Measurements from ENCODE around the gene CXCL8.

Gene CXCL8

GRCh38 chr4:73743795-73744194, 3.4 kb downstream of the CXCL8 start:
- H3K9me3 ChIP-seq (ENCODE audit: control insufficient read depth, low read length) = no peaks in the 10 kb centered on the region
- H3K4me1 ChIP-seq (ENCODE audit: control insufficient read depth, insufficient read depth, low read length, poor library complexity, severe bottlenecking) = no peaks in the 10 kb centered on the region
- no peaks in the 10 kb centered on the region for H3K36me3 ChIP-seq (ENCODE audit: control insufficient read depth, insufficient read depth, low read length)
- H3K27ac ChIP-seq (ENCODE audit: low read depth, low read length, severe bottlenecking) = no peak overlapping the region
- 90% methylated on average over 2 of the region's 3 CpGs for WGBS, 2 experiments (ENCODE audit: insufficient coverage in 2 of 2)
- no peak overlapping the region for H3K4me3 ChIP-seq (ENCODE audit: extremely low read depth, insufficient read depth, low read length, poor library complexity, severe bottlenecking)

GRCh38 chr4:73744203-73744602, 3.8 kb downstream of the CXCL8 start:
- no peaks in the 10 kb centered on the region for H3K36me3 ChIP-seq (ENCODE audit: control insufficient read depth, insufficient read depth, low read length)
- WGBS, 2 experiments (ENCODE audit: insufficient coverage in 2 of 2) = 81 to 89% methylated on average over 2 of the region's 5 CpGs
- no peak overlapping the region for H3K27ac ChIP-seq (ENCODE audit: low read depth, low read length, severe bottlenecking)
- no peaks in the 10 kb centered on the region for H3K9me3 ChIP-seq (ENCODE audit: control insufficient read depth, low read length)
- H3K4me3 ChIP-seq (ENCODE audit: extremely low read depth, insufficient read depth, low read length, poor library complexity, severe bottlenecking) = no peak overlapping the region
- H3K4me1 ChIP-seq (ENCODE audit: control insufficient read depth, insufficient read depth, low read length, poor library complexity, severe bottlenecking) = no peaks in the 10 kb centered on the region

DNA sequence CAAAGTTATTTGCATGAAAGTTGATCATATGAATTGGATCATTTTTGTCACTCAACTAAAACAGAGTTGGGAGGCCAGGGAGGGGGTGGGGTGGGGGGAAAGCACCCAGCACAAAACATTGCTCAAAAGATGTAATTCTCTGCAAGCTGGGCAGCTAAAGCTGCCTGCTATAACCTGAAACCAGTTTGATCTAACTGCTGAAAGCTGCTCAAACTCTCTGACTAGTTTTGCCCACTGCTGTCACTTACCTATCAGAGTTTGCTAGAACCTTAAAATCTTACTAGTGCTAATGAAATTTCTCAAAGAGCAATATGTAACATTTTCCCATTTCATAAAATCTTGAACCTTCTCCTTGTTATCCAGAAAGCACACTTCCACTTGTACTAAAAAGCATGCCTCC, 10.4 kb downstream of the CXCL8 start:
- H3K27ac ChIP-seq (ENCODE audit: low read depth, low read length, severe bottlenecking) = no peak overlapping the region
- H3K36me3 ChIP-seq (ENCODE audit: control insufficient read depth, insufficient read depth, low read length) = no peaks in the 10 kb centered on the region
- H3K9me3 ChIP-seq (ENCODE audit: control insufficient read depth, low read length) = no peaks in the 10 kb centered on the region
- H3K4me1 ChIP-seq (ENCODE audit: control insufficient read depth, insufficient read depth, low read length, poor library complexity, severe bottlenecking) = no peaks in the 10 kb centered on the region
- H3K4me3 ChIP-seq (ENCODE audit: extremely low read depth, insufficient read depth, low read length, poor library complexity, severe bottlenecking) = no peak overlapping the region

GRCh38 chr4:73751166-73751565, 10.8 kb downstream of the CXCL8 start:
- 36 to 59% methylated on average over 1 to 2 of the region's 2 CpGs for WGBS, 2 experiments (ENCODE audit: insufficient coverage in 2 of 2)
- Histone ChIP-seq H3K36me3 (ENCODE audit: control insufficient read depth, insufficient read depth, low read length) (no peaks in the 10 kb centered on the region), H3K4me3 (ENCODE audit: extremely low read depth, insufficient read depth, low read length, poor library complexity, severe bottlenecking) (no peak overlapping the region), H3K27ac (ENCODE audit: low read depth, low read length, severe bottlenecking) (no peak overlapping the region), H3K9me3 (ENCODE audit: control insufficient read depth, low read length) (no peaks in the 10 kb centered on the region), H3K4me1 (ENCODE audit: control insufficient read depth, insufficient read depth, low read length, poor library complexity, severe bottlenecking) (no peaks in the 10 kb centered on the region)

DNA sequence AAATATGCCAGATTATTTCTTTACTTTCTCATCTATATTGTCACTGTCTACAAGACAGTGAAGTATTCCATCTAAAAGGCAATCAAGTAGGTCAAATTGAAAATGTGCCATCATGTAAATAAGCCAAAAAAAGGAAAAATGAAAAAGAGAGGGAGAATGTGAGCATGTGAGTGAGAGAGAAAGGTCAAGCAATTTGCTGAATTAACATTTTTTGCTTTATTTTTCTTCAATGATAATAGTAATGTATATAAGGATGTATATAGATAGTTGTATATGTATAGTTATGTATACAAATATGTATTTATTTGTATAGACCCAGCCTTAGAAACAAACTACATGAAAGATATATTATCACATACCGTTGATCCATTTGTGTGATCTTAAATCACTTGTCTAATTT, 11.5 kb downstream of the CXCL8 start:
- Histone ChIP-seq H3K4me1 (ENCODE audit: control insufficient read depth, insufficient read depth, low read length, poor library complexity, severe bottlenecking) (no peaks in the 10 kb centered on the region), H3K9me3 (ENCODE audit: control insufficient read depth, low read length) (no peaks in the 10 kb centered on the region)
- WGBS, 2 experiments (ENCODE audit: insufficient coverage in 2 of 2) = no CpG with 5 or more reads among the region's 1 CpG

DNA sequence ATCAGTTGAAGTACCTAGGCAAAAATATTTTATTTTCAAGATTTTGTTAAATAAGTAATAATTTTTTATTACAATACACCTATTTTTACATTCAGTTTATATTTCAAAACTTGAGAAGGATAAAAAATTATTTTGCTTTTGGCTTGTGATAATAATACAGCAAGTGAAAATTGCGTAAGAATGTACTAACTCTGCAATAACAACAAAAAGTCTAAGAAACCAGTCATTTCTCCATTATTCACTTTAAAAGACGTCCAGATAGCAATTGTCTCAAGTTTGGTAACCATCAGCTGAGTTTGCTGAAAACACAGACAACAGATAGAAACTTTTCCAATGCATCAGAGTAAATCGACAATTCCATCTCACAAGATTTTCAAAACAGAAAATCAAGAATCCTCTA, 12.1 kb downstream of the CXCL8 start:
- WGBS, 2 experiments (ENCODE audit: insufficient coverage in 2 of 2) = 71 to 81% methylated on average over 1 to 2 of the region's 3 CpGs
- Histone ChIP-seq H3K4me3 (ENCODE audit: extremely low read depth, insufficient read depth, low read length, poor library complexity, severe bottlenecking) (no peak overlapping the region), H3K27ac (ENCODE audit: low read depth, low read length, severe bottlenecking) (no peak overlapping the region)

More for the DNA sequence above, 11.5 kb downstream of the CXCL8 start:
- no peaks in the 10 kb centered on the region for H3K36me3 ChIP-seq (ENCODE audit: control insufficient read depth, insufficient read depth, low read length)
- H3K27ac ChIP-seq (ENCODE audit: low read depth, low read length, severe bottlenecking) = no peak overlapping the region
- H3K4me3 ChIP-seq (ENCODE audit: extremely low read depth, insufficient read depth, low read length, poor library complexity, severe bottlenecking) = no peak overlapping the region

DNA sequence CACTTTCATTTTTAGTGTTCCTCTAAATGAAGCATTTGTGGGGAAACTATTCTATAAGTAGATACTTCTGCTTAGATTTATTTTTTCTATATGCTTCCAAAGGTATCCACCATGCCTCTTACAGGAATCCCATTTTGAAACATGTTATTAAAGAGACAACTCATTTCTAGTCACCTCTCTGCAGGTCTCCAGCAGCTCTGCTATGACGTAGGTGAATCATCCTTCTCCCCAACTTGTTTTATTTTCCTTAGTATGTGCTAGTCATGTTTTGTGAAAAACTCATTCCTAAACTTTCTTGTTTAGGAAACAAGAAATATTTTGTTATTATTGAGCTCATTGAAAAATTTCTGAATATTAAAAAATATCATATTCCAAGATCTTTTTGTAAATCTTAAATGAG, 12.8 kb downstream of the CXCL8 start:
- H3K4me1 ChIP-seq (ENCODE audit: control insufficient read depth, insufficient read depth, low read length, poor library complexity, severe bottlenecking) = no peaks in the 10 kb centered on the region
- no peaks in the 10 kb centered on the region for H3K36me3 ChIP-seq (ENCODE audit: control insufficient read depth, insufficient read depth, low read length)
- H3K4me3 ChIP-seq (ENCODE audit: extremely low read depth, insufficient read depth, low read length, poor library complexity, severe bottlenecking) = no peak overlapping the region
- WGBS, 2 experiments (ENCODE audit: insufficient coverage in 2 of 2) = no CpG with 5 or more reads among the region's 1 CpG
- no peak overlapping the region for H3K27ac ChIP-seq (ENCODE audit: low read depth, low read length, severe bottlenecking)
- H3K9me3 ChIP-seq (ENCODE audit: control insufficient read depth, low read length) = no peaks in the 10 kb centered on the region

More for the DNA sequence above, 12.1 kb downstream of the CXCL8 start:
- Histone ChIP-seq H3K36me3 (ENCODE audit: control insufficient read depth, insufficient read depth, low read length) (no peaks in the 10 kb centered on the region), H3K4me1 (ENCODE audit: control insufficient read depth, insufficient read depth, low read length, poor library complexity, severe bottlenecking) (no peaks in the 10 kb centered on the region), H3K9me3 (ENCODE audit: control insufficient read depth, low read length) (no peaks in the 10 kb centered on the region)

DNA sequence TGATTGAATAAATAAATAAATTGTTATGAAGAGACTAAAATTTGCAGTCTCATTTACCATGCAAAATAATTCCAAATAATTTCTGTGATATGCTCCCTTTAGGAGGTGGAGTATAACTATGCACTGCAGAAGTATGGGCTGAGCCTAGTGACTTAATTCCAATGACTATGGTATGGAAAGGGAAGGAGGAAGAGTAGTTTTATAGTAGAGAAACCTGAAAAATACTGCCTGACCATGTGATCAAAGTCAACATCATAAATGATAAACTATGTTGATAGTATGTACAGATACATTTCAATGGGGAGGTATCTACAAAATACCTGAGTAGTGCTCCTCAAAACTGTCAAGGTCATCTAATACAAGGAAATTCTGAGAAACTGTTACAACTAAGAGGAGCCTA, 14.6 kb downstream of the CXCL8 start:
- Histone ChIP-seq H3K27ac (ENCODE audit: low read depth, low read length, severe bottlenecking) (no peak overlapping the region), H3K4me3 (ENCODE audit: extremely low read depth, insufficient read depth, low read length, poor library complexity, severe bottlenecking) (no peak overlapping the region), H3K9me3 (ENCODE audit: control insufficient read depth, low read length) (no peaks in the 10 kb centered on the region), H3K36me3 (ENCODE audit: control insufficient read depth, insufficient read depth, low read length) (no peaks in the 10 kb centered on the region), H3K4me1 (ENCODE audit: control insufficient read depth, insufficient read depth, low read length, poor library complexity, severe bottlenecking) (no peaks in the 10 kb centered on the region)

- Histone ChIP-seq H3K27ac (ENCODE audit: low read depth, low read length, severe bottlenecking) (no peak overlapping the region), H3K9me3 (ENCODE audit: control insufficient read depth, low read length) (no peaks in the 10 kb centered on the region), H3K4me3 (ENCODE audit: extremely low read depth, insufficient read depth, low read length, poor library complexity, severe bottlenecking) (no peak overlapping the region), H3K36me3 (ENCODE audit: control insufficient read depth, insufficient read depth, low read length) (no peaks in the 10 kb centered on the region), H3K4me1 (ENCODE audit: control insufficient read depth, insufficient read depth, low read length, poor library complexity, severe bottlenecking) (no peaks in the 10 kb centered on the region)
- 100% methylated on average over 2 of the region's 2 CpGs; no CpG with 5 or more reads in 1 of the 2 experiments for WGBS, 2 experiments (ENCODE audit: insufficient coverage in 2 of 2)
Observed at GRCh38 chr4:73759357-73759756, 19.0 kb downstream of the CXCL8 start.

GRCh38 chr4:73761856-73762255, 21.5 kb downstream of the CXCL8 start:
- Histone ChIP-seq H3K4me3 (ENCODE audit: extremely low read depth, insufficient read depth, low read length, poor library complexity, severe bottlenecking) (no peak overlapping the region), H3K4me1 (ENCODE audit: control insufficient read depth, insufficient read depth, low read length, poor library complexity, severe bottlenecking) (no peaks in the 10 kb centered on the region)

GRCh38 chr4:73762409-73762808, 22.0 kb downstream of the CXCL8 start:
- no peak overlapping the region for H3K4me3 ChIP-seq (ENCODE audit: extremely low read depth, insufficient read depth, low read length, poor library complexity, severe bottlenecking)
- no peak overlapping the region for H3K27ac ChIP-seq (ENCODE audit: low read depth, low read length, severe bottlenecking)
- no peaks in the 10 kb centered on the region for H3K36me3 ChIP-seq (ENCODE audit: control insufficient read depth, insufficient read depth, low read length)
- H3K9me3 ChIP-seq (ENCODE audit: control insufficient read depth, low read length) = no peaks in the 10 kb centered on the region
- WGBS, 2 experiments (ENCODE audit: insufficient coverage in 2 of 2) = 93 to 94% methylated on average over 6 to 7 of the region's 7 CpGs
- no peaks in the 10 kb centered on the region for H3K4me1 ChIP-seq (ENCODE audit: control insufficient read depth, insufficient read depth, low read length, poor library complexity, severe bottlenecking)

More at GRCh38 chr4:73761856-73762255, 21.5 kb downstream of the CXCL8 start:
- Histone ChIP-seq H3K9me3 (ENCODE audit: control insufficient read depth, low read length) (no peaks in the 10 kb centered on the region), H3K27ac (ENCODE audit: low read depth, low read length, severe bottlenecking) (no peak overlapping the region), H3K36me3 (ENCODE audit: control insufficient read depth, insufficient read depth, low read length) (no peaks in the 10 kb centered on the region)
- WGBS, 2 experiments (ENCODE audit: insufficient coverage in 2 of 2) = no CpG with 5 or more reads among the region's 1 CpG

- no peaks in the 10 kb centered on the region for H3K4me1 ChIP-seq (ENCODE audit: control insufficient read depth, insufficient read depth, low read length, poor library complexity, severe bottlenecking)
- no peaks in the 10 kb centered on the region for H3K9me3 ChIP-seq (ENCODE audit: control insufficient read depth, low read length)
- no peak overlapping the region for H3K27ac ChIP-seq (ENCODE audit: low read depth, low read length, severe bottlenecking)
- 82 to 96% methylated on average over 4 of the region's 6 CpGs for WGBS, 2 experiments (ENCODE audit: insufficient coverage in 2 of 2)
- no peaks in the 10 kb centered on the region for H3K36me3 ChIP-seq (ENCODE audit: control insufficient read depth, insufficient read depth, low read length)
- no peak overlapping the region for H3K4me3 ChIP-seq (ENCODE audit: extremely low read depth, insufficient read depth, low read length, poor library complexity, severe bottlenecking)
Observed at GRCh38 chr4:73763877-73764276, 23.5 kb downstream of the CXCL8 start.
